AG04449 (cell line): Measurements from ENCODE around the gene MFF.
"Not testable (repeated sequence)": the region's sequence is repeated elsewhere in the genome, so short reads cannot be mapped to it uniquely, and the experiment has no call there.

Source experiments
- CTCF ChIA-PET: fragments of 350-600 bp; formaldehyde crosslinking; extraction: SDS; loops from one replicate; lab custom pipeline; 2021; ENCODE audit warnings: antibody characterized with exemption; lab: Yijun Ruan, JAX
- POLR2A ChIA-PET: fragments of 400-600, 350-600 bp; formaldehyde crosslinking; extraction: SDS; loops from one replicate; lab custom pipeline; 2020; ENCODE audit warnings: antibody characterized with exemption, inconsistent platforms; lab: Yijun Ruan, JAX
- DNase-seq: peaks from one replicate; pipeline ENCODE4 v3.0.0-alpha.2; 2010; ENCODE audit warnings: low read depth, low spot score
- H3K4me3 ChIP-seq: 2 replicates; pipeline ENCODE4 v1.5.1; 2011; ENCODE audit warnings: low read depth, mild to moderate bottlenecking, control low read depth, low read length
- TF ChIP-seq, protein P1 (sequence below): IDR thresholded peaks from one replicate; pipeline ENCODE4 v1.5.1; 2011; ENCODE audit warnings: mild to moderate bottlenecking, moderate library complexity, low read length, control low read depth, inconsistent platforms; ENCODE audit not compliant: insufficient read depth; ENCODE audit errors: missing control alignments

MFF gene

DNA sequence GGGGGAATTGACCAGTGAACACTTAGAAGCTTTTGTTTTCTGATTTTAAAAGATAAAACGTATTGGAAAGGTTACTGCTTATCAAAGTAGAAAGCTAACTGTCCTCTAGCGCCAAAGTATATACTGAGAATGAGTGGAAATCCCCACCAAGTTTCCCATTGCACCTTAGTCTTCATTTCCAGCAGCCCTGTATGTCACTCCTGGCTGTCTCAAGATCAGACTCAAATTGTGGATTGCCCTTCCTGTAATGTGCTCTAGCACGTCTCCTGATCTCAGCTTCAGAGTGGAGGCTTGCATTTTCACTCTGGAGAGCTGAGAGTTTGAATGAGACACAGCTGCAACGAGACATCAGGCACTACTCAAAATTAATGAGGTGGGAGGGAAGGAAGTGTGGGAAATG, 26.6 kb downstream of the MFF start:
- TF ChIP-seq, protein P1, sequence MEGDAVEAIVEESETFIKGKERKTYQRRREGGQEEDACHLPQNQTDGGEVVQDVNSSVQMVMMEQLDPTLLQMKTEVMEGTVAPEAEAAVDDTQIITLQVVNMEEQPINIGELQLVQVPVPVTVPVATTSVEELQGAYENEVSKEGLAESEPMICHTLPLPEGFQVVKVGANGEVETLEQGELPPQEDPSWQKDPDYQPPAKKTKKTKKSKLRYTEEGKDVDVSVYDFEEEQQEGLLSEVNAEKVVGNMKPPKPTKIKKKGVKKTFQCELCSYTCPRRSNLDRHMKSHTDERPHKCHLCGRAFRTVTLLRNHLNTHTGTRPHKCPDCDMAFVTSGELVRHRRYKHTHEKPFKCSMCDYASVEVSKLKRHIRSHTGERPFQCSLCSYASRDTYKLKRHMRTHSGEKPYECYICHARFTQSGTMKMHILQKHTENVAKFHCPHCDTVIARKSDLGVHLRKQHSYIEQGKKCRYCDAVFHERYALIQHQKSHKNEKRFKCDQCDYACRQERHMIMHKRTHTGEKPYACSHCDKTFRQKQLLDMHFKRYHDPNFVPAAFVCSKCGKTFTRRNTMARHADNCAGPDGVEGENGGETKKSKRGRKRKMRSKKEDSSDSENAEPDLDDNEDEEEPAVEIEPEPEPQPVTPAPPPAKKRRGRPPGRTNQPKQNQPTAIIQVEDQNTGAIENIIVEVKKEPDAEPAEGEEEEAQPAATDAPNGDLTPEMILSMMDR = no peak
- H3K4me3 ChIP-seq = no peak overlapping the region
- no peak for DNase-seq
- CTCF ChIA-PET = no interaction called here
- POLR2A ChIA-PET = no interaction called here

DNA sequence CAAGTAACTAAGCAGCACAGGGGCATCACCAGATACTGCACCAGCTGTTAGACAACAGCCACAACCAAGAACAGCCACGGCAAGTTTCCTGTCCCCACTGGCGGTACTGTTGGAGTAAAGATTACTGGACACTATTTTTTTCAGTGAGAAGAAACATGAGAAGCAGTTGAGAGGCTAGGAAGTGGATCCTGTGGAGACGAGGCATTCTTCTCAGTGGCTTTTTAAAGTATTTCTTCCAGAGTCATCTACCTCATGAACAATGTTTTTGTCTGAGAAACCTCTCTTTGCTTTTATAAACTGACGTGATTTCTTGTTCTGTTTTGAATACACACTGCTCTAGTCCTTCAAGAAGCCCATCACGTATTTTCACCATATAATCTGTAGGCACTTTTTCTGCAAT, 35.3 kb downstream of the MFF start:
- DNase-seq = no peak
- TF ChIP-seq, protein P1 = no peak
- CTCF ChIA-PET = no interaction called here
- POLR2A ChIA-PET = no interaction called here
- no peak overlapping the region for H3K4me3 ChIP-seq

DNA sequence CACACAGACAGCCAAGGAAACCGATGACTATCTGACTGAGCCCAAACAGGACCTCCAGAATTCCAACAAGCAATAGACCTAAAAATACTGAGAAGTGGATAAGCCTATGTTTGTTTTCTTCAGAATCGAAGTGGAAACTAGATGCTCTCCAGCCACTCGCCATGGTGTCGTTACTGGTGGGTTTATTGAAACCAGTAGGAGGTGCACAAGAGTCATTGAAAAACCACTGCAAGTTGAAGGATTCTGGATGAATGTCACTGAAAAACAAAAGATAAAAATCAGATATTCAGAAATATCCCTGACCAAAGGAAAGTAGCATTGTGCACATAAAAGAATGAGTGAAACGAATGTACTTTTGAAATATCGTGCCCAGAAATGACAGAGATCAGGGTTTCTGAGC, 38.7 kb downstream of the MFF start:
- H3K4me3 ChIP-seq = no peak overlapping the region
- ChIA-PET CTCF (no interaction called here), POLR2A (no interaction called here)
- DNase-seq = no peak
- TF ChIP-seq, protein P1 = no peak

DNA sequence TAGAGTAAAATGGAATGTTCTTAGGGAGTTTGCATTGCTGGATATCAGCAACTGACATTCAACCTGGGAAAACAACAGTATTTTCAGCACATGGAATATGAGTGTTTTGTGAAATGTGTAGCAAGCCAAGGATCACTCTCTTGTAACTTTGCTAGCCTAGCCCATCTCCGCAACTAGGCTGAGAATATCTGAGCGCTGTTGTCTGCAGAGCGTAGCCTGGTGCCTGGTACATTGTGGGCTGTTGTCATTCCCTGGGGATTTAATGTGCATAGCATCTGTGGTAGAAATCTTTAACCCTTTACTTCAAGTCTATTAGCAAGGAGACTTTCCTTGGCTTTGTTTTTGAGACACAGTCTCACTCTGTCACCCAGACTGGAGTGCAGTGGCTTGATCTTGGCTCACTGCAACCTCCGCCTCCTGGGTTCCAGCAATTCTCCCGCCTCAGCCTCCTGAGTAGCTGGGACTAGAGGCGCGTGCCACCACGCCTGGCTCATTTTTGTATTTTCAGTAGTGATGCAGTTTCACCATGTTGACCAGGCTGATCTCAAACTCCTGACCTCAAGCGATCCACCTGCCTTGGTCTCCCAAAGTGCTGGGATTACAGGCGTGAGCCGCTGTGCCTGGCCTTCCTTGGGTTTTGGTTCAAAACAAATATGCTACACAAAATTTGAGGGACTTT, 39.7 kb downstream of the MFF start:
- H3K4me3 ChIP-seq, DNase-seq, POLR2A ChIA-PET: not testable (repeated sequence)
- CTCF ChIA-PET = interaction anchor here (0.9 kb wide), 1 partner anchor 401 kb away, joined by 4 read pairs; no protein-coding TSS in a partner anchor

DNA sequence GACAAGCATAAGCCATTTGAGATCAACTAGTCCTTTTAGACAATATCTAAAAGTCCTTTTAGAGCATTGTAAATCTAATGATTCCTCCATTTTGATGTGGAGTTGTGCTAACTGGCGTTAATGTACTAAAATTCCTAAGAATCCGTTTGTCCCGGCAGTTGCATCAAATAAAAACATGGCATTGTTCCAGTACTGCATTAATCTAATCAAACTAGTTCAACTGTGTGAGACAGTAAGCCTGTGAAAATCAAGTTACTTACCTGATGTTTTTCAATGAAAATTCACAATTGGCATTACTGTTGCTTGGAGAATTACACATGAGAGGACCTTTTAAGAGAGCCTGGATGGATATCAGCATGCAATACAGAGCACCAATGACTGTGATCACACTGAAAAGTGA, 40.8 kb downstream of the MFF start:
- TF ChIP-seq, protein P1 = no peak
- CTCF ChIA-PET = no interaction called here

DNA sequence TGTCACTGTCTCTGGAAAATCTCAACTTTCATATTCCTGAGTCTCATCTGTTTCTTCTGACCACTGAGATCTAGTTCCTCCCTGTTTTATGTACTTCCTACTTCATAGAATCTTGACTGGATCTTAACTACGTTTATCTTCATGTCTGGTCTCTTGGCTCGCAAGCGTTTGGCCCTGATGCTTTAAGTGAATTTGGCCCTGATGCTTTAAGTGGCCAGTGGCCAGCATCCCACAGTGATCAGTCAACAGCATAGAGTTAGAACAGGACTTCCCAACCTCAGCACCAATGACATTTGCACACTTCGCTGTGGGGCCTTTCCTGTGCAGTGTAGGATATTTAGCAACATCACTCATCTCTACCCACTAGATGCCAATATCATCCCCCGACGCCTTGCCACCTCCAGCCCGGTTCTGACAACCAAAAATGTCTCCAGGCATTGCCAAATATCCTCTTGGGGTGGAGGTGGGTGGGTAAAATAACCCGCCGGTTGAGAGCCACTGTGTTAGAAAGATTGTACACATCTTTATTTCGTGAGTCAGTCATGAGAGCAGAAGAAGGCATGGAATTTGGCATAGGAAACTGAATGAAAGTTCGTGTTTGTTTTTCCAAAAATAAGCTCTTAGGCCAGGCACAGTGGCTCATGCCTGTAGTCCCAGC, 41.8 kb downstream of the MFF start:
- ChIA-PET POLR2A (interaction anchor here (0.7 kb wide), 1 partner anchor 41 kb away, joined by 3 read pairs; no protein-coding TSS in a partner anchor), CTCF (no interaction called here)
- DNase-seq = peak; percentile 45
- no peak overlapping the region for H3K4me3 ChIP-seq
- TF ChIP-seq, protein P1 = no peak

More for the DNA sequence above, 40.8 kb downstream of the MFF start:
- POLR2A ChIA-PET = no interaction called here
- H3K4me3 ChIP-seq = no peak overlapping the region
- no peak for DNase-seq
